GM12878 (cell line): ENCODE data around the gene SLC35F3. TPM values are rescaled to one million over a fixed set of nuclear protein-coding genes. Genes with fewer than 3 reads are reported as not detected.

ENCODE experiments used
- ATAC-seq: fragments of 200-7000 bp; cut with Tn5 transposase; 3 replicates; pipeline ENCODE4 v1.9.1; 2020; ENCODE audit warnings: mild to moderate bottlenecking, moderate library complexity
- BruUV-seq: library from RNA; stranded (reverse); fragments of 400-500 nt; replicated peaks from 2 replicates; lab custom pipeline; 2021; lab: Mats Ljungman, UMichigan
- CTCF ChIA-PET: fragments of 300-600 bp; sonication (Branson Sonifier 250); formaldehyde crosslinking; extraction: SDS; loops from one replicate; lab custom pipeline; 2021; ENCODE audit warnings: inconsistent platforms; lab: Yijun Ruan, JAX
- POLR2A ChIA-PET: fragments of 350-600 bp; formaldehyde crosslinking; extraction: SDS; loops from one replicate; lab custom pipeline; 2021; ENCODE audit warnings: inconsistent platforms; lab: Charles Lee
- RAD21 ChIA-PET: fragments of 300-600 bp; sonication (Branson Sonifier 250); formaldehyde crosslinking; loops from one replicate; lab custom pipeline; 2023; ENCODE audit warnings: antibody characterized with exemption; ENCODE audit not compliant: unreplicated experiment; lab: Charles Lee
- SMC1A ChIA-PET: fragments of 300-600 bp; sonication (Branson Sonifier 250); formaldehyde crosslinking; loops from one replicate; lab custom pipeline; 2023; ENCODE audit not compliant: unreplicated experiment, uncharacterized antibody; lab: Charles Lee
- DNase-seq: peaks from one replicate; pipeline ENCODE4 v3.0.0-alpha.2; 2011; ENCODE audit warnings: low read depth, low spot score
- FAIRE-seq: peaks from 3 replicates; lab custom pipeline; 2011; peaks lifted over from hg19 to GRCh38; lab: Jason Lieb, UNC
- H2AFZ ChIP-seq: 2 replicates; pipeline ENCODE4 v1.6.0; 2011; ENCODE audit warnings: low read depth, low read length, control low read depth; ENCODE audit not compliant: control insufficient read depth
- H3K27ac ChIP-seq: 2 replicates; pipeline ENCODE4 v1.5.1; 2011; ENCODE audit warnings: control low read depth; ENCODE audit not compliant: control insufficient read depth, insufficient read depth
- H3K27me3 ChIP-seq, 2 experiments: replicated peaks in 1 of 2; 2 replicates each; pipeline versions ENCODE4 v1.6.0 to v1.6.1; 2011; ENCODE audit warnings: low read length in 1 of 2; ENCODE audit not compliant: control insufficient read depth in 2 of 2, insufficient read depth in 2 of 2
- H3K36me3 ChIP-seq, 2 experiments: 2 replicates each; pipeline ENCODE4 v1.5.1; 2011; ENCODE audit warnings: low read length in 1 of 2; ENCODE audit not compliant: control insufficient read depth in 2 of 2, insufficient read depth in 2 of 2
- H3K4me1 ChIP-seq: 2 replicates; pipeline ENCODE4 v1.6.1; 2011; ENCODE audit warnings: mild to moderate bottlenecking, low read length, moderate library complexity, mixed read lengths; ENCODE audit not compliant: control insufficient read depth, insufficient read depth
- H3K4me2 ChIP-seq: 2 replicates; pipeline ENCODE4 v1.6.0; 2011; ENCODE audit warnings: control low read depth; ENCODE audit not compliant: control insufficient read depth, insufficient read depth
- H3K4me3 ChIP-seq: fragments of 200-600 bp; sonication (generic); 2 replicates; pipeline ENCODE4 v1.5.1; 2016
- H3K79me2 ChIP-seq: 2 replicates; pipeline ENCODE4 v1.6.0; 2011; ENCODE audit warnings: low read length; ENCODE audit not compliant: control insufficient read depth, insufficient read depth
- H3K9ac ChIP-seq: 2 replicates; pipeline ENCODE4 v1.8.0; 2011; ENCODE audit warnings: low read length, control low read depth, mixed read lengths; ENCODE audit not compliant: control insufficient read depth, insufficient read depth
- H3K9me3 ChIP-seq: replicated peaks from 3 replicates; pipeline ENCODE4 v1.5.1; 2011; ENCODE audit warnings: mild to moderate bottlenecking, low read length; ENCODE audit not compliant: control insufficient read depth, insufficient read depth
- H4K20me1 ChIP-seq: 2 replicates; pipeline ENCODE4 v1.6.0; 2011; ENCODE audit not compliant: control insufficient read depth, insufficient read depth
- EP300 ChIP-seq, 2 experiments: fragments of 150-350 bp in 1 of 2; IDR thresholded peaks; 2 replicates each; pipeline ENCODE4 v1.6.1; 2011 to 2012; ENCODE audit warnings: low read depth in 2 of 2, low read length in 2 of 2, borderline replicate concordance in 1 of 2, improper control_type of control experiment in 1 of 2, inconsistent platforms in 1 of 2; ENCODE audit not compliant: control insufficient read depth in 1 of 2
- ESRRA ChIP-seq: IDR thresholded peaks from 2 replicates; pipeline ENCODE4 v1.6.1; 2012; ENCODE audit warnings: mild to moderate bottlenecking, low read length, improper control_type of control experiment
- GABPA ChIP-seq: IDR thresholded peaks from 2 replicates; pipeline ENCODE4 v1.6.1; 2014; ENCODE audit warnings: antibody characterized with exemption, low read depth, mild to moderate bottlenecking, inconsistent platforms
- IKZF2 ChIP-seq, 2 experiments: fragments of 450-650 bp; IDR thresholded peaks; 2 replicates each; pipeline ENCODE4 v1.6.1; 2017; ENCODE audit warnings: mild to moderate bottlenecking in 2 of 2, moderate library complexity in 2 of 2
- JUNB ChIP-seq: IDR thresholded peaks from 2 replicates; pipeline ENCODE4 v1.6.1; 2016; ENCODE audit warnings: antibody characterized with exemption, mild to moderate bottlenecking
- MEF2A ChIP-seq: IDR thresholded peaks from 2 replicates; pipeline ENCODE4 v1.6.1; 2011; ENCODE audit warnings: low read depth, mild to moderate bottlenecking, low read length, moderate library complexity; ENCODE audit not compliant: insufficient read depth
- RAD21 ChIP-seq: IDR thresholded peaks from 2 replicates; pipeline ENCODE4 v1.6.1; 2011; ENCODE audit warnings: mild to moderate bottlenecking, low read depth, low read length, moderate library complexity; ENCODE audit not compliant: insufficient read depth
- RFX5 ChIP-seq: IDR thresholded peaks from 2 replicates; pipeline ENCODE4 v1.6.1; 2011; ENCODE audit warnings: low read depth, low read length, improper control_type of control experiment
- SIN3A ChIP-seq: IDR thresholded peaks from 2 replicates; pipeline ENCODE4 v1.6.1; 2012; ENCODE audit warnings: low read depth, low read length, improper control_type of control experiment
- SP1 ChIP-seq: IDR thresholded peaks from one replicate; pipeline ENCODE4 v1.6.1; 2011; ENCODE audit warnings: low read depth, low read length
- TARDBP ChIP-seq: IDR thresholded peaks from 2 replicates; pipeline ENCODE4 v1.6.1; 2016; ENCODE audit warnings: borderline replicate concordance
- ZNF622 ChIP-seq: fragments of 450-650 bp; IDR thresholded peaks from 2 replicates; pipeline ENCODE4 v1.6.1; 2017; ENCODE audit warnings: mild to moderate bottlenecking, inconsistent platforms
- WGBS: methylation state at CpG from one replicate; pipeline ENCODE4 v1.1.6; 2016; ENCODE audit warnings: low lambda C conversion rate; ENCODE audit not compliant: insufficient replicate concordance, insufficient coverage; ENCODE audit errors: missing lambda C conversion rate; 5-methylcytosine and 5-hydroxymethylcytosine counted together
- in situ Hi-C: fragments of 300-500 bp; cut with MboI; formaldehyde crosslinking; loops from 9 replicates; pipeline ENCODE4 v1.14.3; 2018; ENCODE audit warnings: mixed read lengths
- intact Hi-C: fragments of 100-400 bp; cut with micrococcal nuclease; formaldehyde crosslinking; loops from one replicate; pipeline ENCODE4 v1.14.2; 2022; ENCODE audit not compliant: unreplicated experiment
- polyA plus RNA-seq, 11 experiments: library from polyadenylated mRNA; depleted of rRNA in 4 of 11; unstranded in 6 of 11; stranded (reverse) in 5 of 11; fragments of >200 nt; fragmentation: Nextera tagmentation in 4 of 11; fragmentation: Illumina TruSeq in 1 of 11; extraction: Ambion mirVana in 4 of 11; extraction: Trizol in 1 of 11; gene quantifications; 1 replicate in 1 of 11; 2 replicates in 10 of 11; pipeline versions ENCODE4 v1.2.1 to v1.2.3, GENCODE V29; 2011 to 2016; ENCODE audit warnings: inconsistent platforms in 2 of 11, missing spikeins in 2 of 11, low read depth in 1 of 11
- total RNA-seq, 4 experiments: library from RNA; depleted of rRNA in 3 of 4; stranded (reverse); fragments of >200 nt in 3 of 4; fragmentation: Illumina TruSeq in 1 of 4; extraction: Trizol in 1 of 4; gene quantifications; 2 replicates each; pipeline versions ENCODE4 v1.2.1 to v1.2.3, GENCODE V29; 2013 to 2021
- TF ChIP-seq, protein P1 (sequence below): IDR thresholded peaks from 2 replicates; pipeline ENCODE4 v1.6.1; 2011; ENCODE audit warnings: borderline replicate concordance, low read depth, mild to moderate bottlenecking, moderate library complexity, mixed read lengths, low read length; ENCODE audit not compliant: insufficient read depth; ENCODE audit errors: extremely low read length
- TF ChIP-seq, protein P2 (sequence below): fragments of 150-350 bp; IDR thresholded peaks from 2 replicates; pipeline ENCODE4 v1.6.1; 2014; ENCODE audit warnings: mild to moderate bottlenecking, low read depth, low read length
- TF ChIP-seq, protein P3 (sequence below): fragments of 450-650 bp; IDR thresholded peaks from 2 replicates; pipeline ENCODE4 v1.6.1; 2017; ENCODE audit warnings: borderline replicate concordance
- TF ChIP-seq, protein P4 (sequence below): fragments of 450-650 bp; IDR thresholded peaks from 2 replicates; pipeline ENCODE4 v1.6.1; 2017; ENCODE audit warnings: antibody characterized with exemption, mild to moderate bottlenecking, moderate library complexity
- TF ChIP-seq, protein P5 (sequence below): IDR thresholded peaks from 2 replicates; pipeline ENCODE4 v1.6.1; 2011; ENCODE audit warnings: low read depth, mild to moderate bottlenecking, low read length, moderate library complexity, borderline replicate concordance; ENCODE audit errors: extremely low read depth

Gene SLC35F3
- total and polyA plus RNA-seq, 10 of the 15 experiments (the other 5 are each of a cell fraction or from before 2014, with no cell fraction given), result 1.0 to 8.6 (median 5.7) TPM

DNA sequence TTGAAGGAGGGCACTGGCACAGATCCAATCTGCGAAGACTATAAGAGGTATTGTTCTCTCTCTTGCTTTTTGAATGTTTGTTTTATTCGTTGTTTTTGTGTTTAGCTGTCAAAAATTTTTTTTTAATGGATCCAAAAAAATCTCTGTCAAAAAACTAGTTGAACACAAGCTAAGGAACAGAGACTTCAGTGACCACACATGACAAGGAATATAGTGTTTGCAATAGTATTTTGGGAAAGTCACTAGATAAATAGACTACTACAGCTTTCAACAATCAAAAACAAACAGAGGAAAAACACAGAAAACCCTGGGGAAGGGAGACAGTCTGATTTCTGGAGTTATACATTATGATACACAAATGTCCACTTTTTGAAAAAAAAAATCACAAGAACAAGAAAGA is 431.9 kb downstream of the SLC35F3 start:
- Histone ChIP-seq H2AFZ (no peak overlapping the region), H3K4me3 (no peak overlapping the region), H3K9ac (no peak overlapping the region), H3K27me3 (no peaks in the 10 kb centered on the region), H3K36me3 (no peaks in the 10 kb centered on the region), H3K4me2 (no peak overlapping the region), H3K27ac (no peak overlapping the region), H3K4me1 (no peaks in the 10 kb centered on the region), H3K9me3 (peaks cover 2% of the 10 kb centered on the region), H3K79me2 (no peaks in the 10 kb centered on the region), H4K20me1 (no peaks in the 10 kb centered on the region)
- 32% methylated on average over 2 of the region's 2 CpGs for WGBS
- in situ Hi-C loops (no loop called here), intact Hi-C loops (no loop called here)
- DNase-seq, result no peak
- ChIA-PET POLR2A (no interaction called here), RAD21 (interaction anchor here (1.1 kb wide), 1 partner anchor 35 kb away, joined by 3 read pairs; no protein-coding TSS in a partner anchor), CTCF (interaction anchor here (0.7 to 2.9 kb wide), 6 partner anchors 8 to 28 kb away, joined by 3 to 10 read pairs (median 4); no protein-coding TSS in a partner anchor), SMC1A (interaction anchor here (0.7 to 1.3 kb wide), 2 partner anchors 9 to 117 kb away, joined by 3 to 4 read pairs; no protein-coding TSS in a partner anchor)
- ATAC-seq, result no peak
- no TSS peak for BruUV-seq
- FAIRE-seq, result no peak
- TF ChIP-seq JUNB (no peak), ESRRA (no peak), IKZF2 (IDR thresholded peaks at IDR 0.05) (no peak), MEF2A (no peak), EP300 (IDR thresholded peaks at IDR 0.05; ENCODE audit: borderline replicate concordance in 1 of 2, control insufficient read depth in 1 of 2, low read depth in 2 of 2, low read length in 2 of 2) (no peak), RFX5 (no peak), ZNF622 (no peak), SP1 (no peak), SIN3A (no peak), GABPA (no peak), TARDBP (no peak), RAD21 (no peak)
- TF ChIP-seq, protein P1, sequence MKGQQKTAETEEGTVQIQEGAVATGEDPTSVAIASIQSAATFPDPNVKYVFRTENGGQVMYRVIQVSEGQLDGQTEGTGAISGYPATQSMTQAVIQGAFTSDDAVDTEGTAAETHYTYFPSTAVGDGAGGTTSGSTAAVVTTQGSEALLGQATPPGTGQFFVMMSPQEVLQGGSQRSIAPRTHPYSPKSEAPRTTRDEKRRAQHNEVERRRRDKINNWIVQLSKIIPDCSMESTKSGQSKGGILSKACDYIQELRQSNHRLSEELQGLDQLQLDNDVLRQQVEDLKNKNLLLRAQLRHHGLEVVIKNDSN, result no peak
- TF ChIP-seq, protein P2, sequence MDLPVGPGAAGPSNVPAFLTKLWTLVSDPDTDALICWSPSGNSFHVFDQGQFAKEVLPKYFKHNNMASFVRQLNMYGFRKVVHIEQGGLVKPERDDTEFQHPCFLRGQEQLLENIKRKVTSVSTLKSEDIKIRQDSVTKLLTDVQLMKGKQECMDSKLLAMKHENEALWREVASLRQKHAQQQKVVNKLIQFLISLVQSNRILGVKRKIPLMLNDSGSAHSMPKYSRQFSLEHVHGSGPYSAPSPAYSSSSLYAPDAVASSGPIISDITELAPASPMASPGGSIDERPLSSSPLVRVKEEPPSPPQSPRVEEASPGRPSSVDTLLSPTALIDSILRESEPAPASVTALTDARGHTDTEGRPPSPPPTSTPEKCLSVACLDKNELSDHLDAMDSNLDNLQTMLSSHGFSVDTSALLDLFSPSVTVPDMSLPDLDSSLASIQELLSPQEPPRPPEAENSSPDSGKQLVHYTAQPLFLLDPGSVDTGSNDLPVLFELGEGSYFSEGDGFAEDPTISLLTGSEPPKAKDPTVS, result no peak
- TF ChIP-seq, protein P3, sequence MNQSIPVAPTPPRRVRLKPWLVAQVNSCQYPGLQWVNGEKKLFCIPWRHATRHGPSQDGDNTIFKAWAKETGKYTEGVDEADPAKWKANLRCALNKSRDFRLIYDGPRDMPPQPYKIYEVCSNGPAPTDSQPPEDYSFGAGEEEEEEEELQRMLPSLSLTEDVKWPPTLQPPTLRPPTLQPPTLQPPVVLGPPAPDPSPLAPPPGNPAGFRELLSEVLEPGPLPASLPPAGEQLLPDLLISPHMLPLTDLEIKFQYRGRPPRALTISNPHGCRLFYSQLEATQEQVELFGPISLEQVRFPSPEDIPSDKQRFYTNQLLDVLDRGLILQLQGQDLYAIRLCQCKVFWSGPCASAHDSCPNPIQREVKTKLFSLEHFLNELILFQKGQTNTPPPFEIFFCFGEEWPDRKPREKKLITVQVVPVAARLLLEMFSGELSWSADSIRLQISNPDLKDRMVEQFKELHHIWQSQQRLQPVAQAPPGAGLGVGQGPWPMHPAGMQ, result no peak
- TF ChIP-seq, protein P4, sequence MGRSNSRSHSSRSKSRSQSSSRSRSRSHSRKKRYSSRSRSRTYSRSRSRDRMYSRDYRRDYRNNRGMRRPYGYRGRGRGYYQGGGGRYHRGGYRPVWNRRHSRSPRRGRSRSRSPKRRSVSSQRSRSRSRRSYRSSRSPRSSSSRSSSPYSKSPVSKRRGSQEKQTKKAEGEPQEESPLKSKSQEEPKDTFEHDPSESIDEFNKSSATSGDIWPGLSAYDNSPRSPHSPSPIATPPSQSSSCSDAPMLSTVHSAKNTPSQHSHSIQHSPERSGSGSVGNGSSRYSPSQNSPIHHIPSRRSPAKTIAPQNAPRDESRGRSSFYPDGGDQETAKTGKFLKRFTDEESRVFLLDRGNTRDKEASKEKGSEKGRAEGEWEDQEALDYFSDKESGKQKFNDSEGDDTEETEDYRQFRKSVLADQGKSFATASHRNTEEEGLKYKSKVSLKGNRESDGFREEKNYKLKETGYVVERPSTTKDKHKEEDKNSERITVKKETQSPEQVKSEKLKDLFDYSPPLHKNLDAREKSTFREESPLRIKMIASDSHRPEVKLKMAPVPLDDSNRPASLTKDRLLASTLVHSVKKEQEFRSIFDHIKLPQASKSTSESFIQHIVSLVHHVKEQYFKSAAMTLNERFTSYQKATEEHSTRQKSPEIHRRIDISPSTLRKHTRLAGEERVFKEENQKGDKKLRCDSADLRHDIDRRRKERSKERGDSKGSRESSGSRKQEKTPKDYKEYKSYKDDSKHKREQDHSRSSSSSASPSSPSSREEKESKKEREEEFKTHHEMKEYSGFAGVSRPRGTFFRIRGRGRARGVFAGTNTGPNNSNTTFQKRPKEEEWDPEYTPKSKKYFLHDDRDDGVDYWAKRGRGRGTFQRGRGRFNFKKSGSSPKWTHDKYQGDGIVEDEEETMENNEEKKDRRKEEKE, result no peak
- TF ChIP-seq, protein P5, sequence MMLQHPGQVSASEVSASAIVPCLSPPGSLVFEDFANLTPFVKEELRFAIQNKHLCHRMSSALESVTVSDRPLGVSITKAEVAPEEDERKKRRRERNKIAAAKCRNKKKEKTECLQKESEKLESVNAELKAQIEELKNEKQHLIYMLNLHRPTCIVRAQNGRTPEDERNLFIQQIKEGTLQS, result no peak
